Measurements from ENCODE around the gene IFNK. TPM values are rescaled to one million over a fixed set of nuclear protein-coding genes. Genes with fewer than 3 reads are reported as not detected.

IFNK gene
- total and polyA plus RNA-seq, 2 experiments from 2014 or later, result not detected

DNA sequence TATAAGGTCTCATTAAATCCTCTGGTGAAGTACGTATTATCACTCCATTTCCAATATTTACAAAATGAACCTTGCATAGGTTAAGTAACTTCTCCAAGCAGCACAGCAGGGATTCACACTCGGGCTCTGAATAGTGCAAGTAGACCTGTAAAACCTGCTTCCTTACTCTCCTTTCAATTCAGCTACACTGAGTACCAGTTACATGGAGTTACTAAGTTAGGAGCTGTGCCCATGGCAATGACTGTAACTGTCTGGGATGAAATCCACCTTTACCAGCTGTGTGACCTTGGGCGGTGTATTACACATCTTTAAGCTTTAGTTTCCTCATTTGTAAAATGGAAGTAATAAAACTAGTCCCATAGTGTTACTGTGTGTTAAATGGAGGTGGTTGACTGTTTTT is 21.4 kb downstream of the IFNK start:
- Mint-ChIP-seq H3K27ac (no peak overlapping the region), H3K4me3 (no peak overlapping the region), H3K9me3 (no peaks in the 10 kb centered on the region), H3K36me3 (ENCODE audit: low read depth) (peaks cover 28% of the 10 kb centered on the region), H3K27me3 (ENCODE audit: insufficient read depth, low read depth, poor library complexity) (no peaks in the 10 kb centered on the region), H3K4me1 (peaks cover 5% of the 10 kb centered on the region; the same call in 2 of the 3 replicates)
- H3K79me2 ChIP-seq (replicated peaks; ENCODE audit: insufficient read depth), result no peaks in the 10 kb centered on the region
- no peak overlapping the region for H3K27ac ChIP-seq (ENCODE audit: low read depth)
- no peaks in the 10 kb centered on the region; the same call in 1 of the 2 replicates for H4K20me1 ChIP-seq (replicated peaks; ENCODE audit: insufficient read depth)
- no peak overlapping the region for H2AFZ ChIP-seq
- H3F3A ChIP-seq (replicated peaks; ENCODE audit: low read depth), result no peaks in the 10 kb centered on the region
- H3K4me2 ChIP-seq, result no peak overlapping the region
- DNase-seq (ENCODE audit: low spot score) (no peak), ATAC-seq (no peak)
- no peak overlapping the region for H3K4me3 ChIP-seq
- no peaks in the 10 kb centered on the region for H3K27me3 ChIP-seq (ENCODE audit: insufficient read depth)
- TF ChIP-seq, protein P1, sequence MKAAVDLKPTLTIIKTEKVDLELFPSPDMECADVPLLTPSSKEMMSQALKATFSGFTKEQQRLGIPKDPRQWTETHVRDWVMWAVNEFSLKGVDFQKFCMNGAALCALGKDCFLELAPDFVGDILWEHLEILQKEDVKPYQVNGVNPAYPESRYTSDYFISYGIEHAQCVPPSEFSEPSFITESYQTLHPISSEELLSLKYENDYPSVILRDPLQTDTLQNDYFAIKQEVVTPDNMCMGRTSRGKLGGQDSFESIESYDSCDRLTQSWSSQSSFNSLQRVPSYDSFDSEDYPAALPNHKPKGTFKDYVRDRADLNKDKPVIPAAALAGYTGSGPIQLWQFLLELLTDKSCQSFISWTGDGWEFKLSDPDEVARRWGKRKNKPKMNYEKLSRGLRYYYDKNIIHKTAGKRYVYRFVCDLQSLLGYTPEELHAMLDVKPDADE (IDR thresholded peaks at IDR 0.05), result no peak
- TF ChIP-seq, protein P2, sequence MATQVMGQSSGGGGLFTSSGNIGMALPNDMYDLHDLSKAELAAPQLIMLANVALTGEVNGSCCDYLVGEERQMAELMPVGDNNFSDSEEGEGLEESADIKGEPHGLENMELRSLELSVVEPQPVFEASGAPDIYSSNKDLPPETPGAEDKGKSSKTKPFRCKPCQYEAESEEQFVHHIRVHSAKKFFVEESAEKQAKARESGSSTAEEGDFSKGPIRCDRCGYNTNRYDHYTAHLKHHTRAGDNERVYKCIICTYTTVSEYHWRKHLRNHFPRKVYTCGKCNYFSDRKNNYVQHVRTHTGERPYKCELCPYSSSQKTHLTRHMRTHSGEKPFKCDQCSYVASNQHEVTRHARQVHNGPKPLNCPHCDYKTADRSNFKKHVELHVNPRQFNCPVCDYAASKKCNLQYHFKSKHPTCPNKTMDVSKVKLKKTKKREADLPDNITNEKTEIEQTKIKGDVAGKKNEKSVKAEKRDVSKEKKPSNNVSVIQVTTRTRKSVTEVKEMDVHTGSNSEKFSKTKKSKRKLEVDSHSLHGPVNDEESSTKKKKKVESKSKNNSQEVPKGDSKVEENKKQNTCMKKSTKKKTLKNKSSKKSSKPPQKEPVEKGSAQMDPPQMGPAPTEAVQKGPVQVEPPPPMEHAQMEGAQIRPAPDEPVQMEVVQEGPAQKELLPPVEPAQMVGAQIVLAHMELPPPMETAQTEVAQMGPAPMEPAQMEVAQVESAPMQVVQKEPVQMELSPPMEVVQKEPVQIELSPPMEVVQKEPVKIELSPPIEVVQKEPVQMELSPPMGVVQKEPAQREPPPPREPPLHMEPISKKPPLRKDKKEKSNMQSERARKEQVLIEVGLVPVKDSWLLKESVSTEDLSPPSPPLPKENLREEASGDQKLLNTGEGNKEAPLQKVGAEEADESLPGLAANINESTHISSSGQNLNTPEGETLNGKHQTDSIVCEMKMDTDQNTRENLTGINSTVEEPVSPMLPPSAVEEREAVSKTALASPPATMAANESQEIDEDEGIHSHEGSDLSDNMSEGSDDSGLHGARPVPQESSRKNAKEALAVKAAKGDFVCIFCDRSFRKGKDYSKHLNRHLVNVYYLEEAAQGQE (IDR thresholded peaks at IDR 0.05; ENCODE audit: unreplicated experiment), result no peak
- TF ChIP-seq EZH2phosphoT487 (IDR thresholded peaks at IDR 0.05; ENCODE audit: unreplicated experiment), result no peak
- no peak for TF ChIP-seq JUNB (IDR thresholded peaks at IDR 0.05; ENCODE audit: unreplicated experiment)
- TF ChIP-seq ZNF331 (CRISPR knock-in tag; IDR thresholded peaks at IDR 0.05; ENCODE audit: low read depth), result no peak
- no peak for TF ChIP-seq NANOG (IDR thresholded peaks at IDR 0.05; ENCODE audit: borderline replicate concordance)
- no peak for TF ChIP-seq CTCF (conservative IDR thresholded peaks at IDR 0.05; ENCODE audit: low read depth in 2 of 2)
- TF ChIP-seq ZNF462 (CRISPR knock-in tag; IDR thresholded peaks at IDR 0.05), result no peak
- TF ChIP-seq ZNF114 (CRISPR knock-in tag; IDR thresholded peaks at IDR 0.05), result no peak
- TF ChIP-seq CREB1 (CRISPR knock-in tag; IDR thresholded peaks at IDR 0.05; ENCODE audit: low read depth), result no peak
- no peak for TF ChIP-seq EZH2 (IDR thresholded peaks at IDR 0.05; ENCODE audit: low read depth, unreplicated experiment)
- TF ChIP-seq POLR2AphosphoS5 (IDR thresholded peaks at IDR 0.05; ENCODE audit: low read depth), result no peak
- TF ChIP-seq STAT1 (IDR thresholded peaks at IDR 0.05; ENCODE audit: unreplicated experiment), result no peak
- H3K9me2 ChIP-seq (ENCODE audit: insufficient read depth), result no peaks in the 10 kb centered on the region
- H3K36me3 ChIP-seq (ENCODE audit: insufficient read depth), result peaks cover 15% of the 10 kb centered on the region
- H3K4me1 ChIP-seq (ENCODE audit: insufficient read depth), result no peaks in the 10 kb centered on the region
